Gastrocnemius medialis (tissue), 4 donors: ENCODE data around the gene ERICH3. TPM values are rescaled to one million over a fixed set of nuclear protein-coding genes. Genes with fewer than 3 reads are reported as not detected.

Source experiments
- ATAC-seq, 2 donors: fragments of 150-250 bp; one replicate each; pipeline ENCODE4 v1.9.1; 2016
- DNase-seq, 2 donors: peaks; one replicate each; pipeline ENCODE4 v3.0.0-alpha.2; 2019
- H3K27ac ChIP-seq, 4 donors: fragments of 200-600 bp; sonication (generic); 1 replicate in 1 of 4; 2 replicates in 3 of 4; pipeline ENCODE4 v1.5.1; 2016 to 2018; ENCODE audit warnings: mild to moderate bottlenecking in 2 of 4, moderate library complexity in 1 of 4
- H3K27me3 ChIP-seq, 3 donors: fragments of 200-600 bp; sonication (generic) in 2 of 3; 1 replicate in 1 of 3; 2 replicates in 2 of 3; pipeline versions ENCODE4 v1.5.1 to v1.6.0; 2016 to 2019; ENCODE audit warnings: mild to moderate bottlenecking in 1 of 3, moderate library complexity in 1 of 3
- H3K36me3 ChIP-seq, 2 donors: fragments of 200-600 bp; sonication (generic) in 1 of 2; one replicate each; pipeline ENCODE4 v1.5.1; 2017 to 2018
- H3K4me1 ChIP-seq, 2 donors: fragments of 200-600 bp; sonication (generic) in 1 of 2; one replicate each; pipeline ENCODE4 v1.5.1; 2016 to 2017; ENCODE audit warnings: mild to moderate bottlenecking in 2 of 2
- H3K4me3 ChIP-seq, 4 donors: fragments of 200-600 bp; sonication (generic) in 3 of 4; 1 replicate in 1 of 4; 2 replicates in 3 of 4; pipeline ENCODE4 v1.5.1; 2016 to 2019; ENCODE audit warnings: mild to moderate bottlenecking in 2 of 4
- H3K9me3 ChIP-seq, 3 donors: fragments of 200-600 bp; sonication (generic) in 2 of 3; 1 replicate in 1 of 3; 2 replicates in 2 of 3; pipeline ENCODE4 v1.5.1; 2016 to 2019
- CTCF ChIP-seq, 5 experiments: fragments of 450-650 bp in 3 of 5; fragments of 200-600 bp in 2 of 5; sonication (generic) in 2 of 5; IDR thresholded peaks in 4 of 5; conservative IDR thresholded peaks in 1 of 5; 1 replicate in 4 of 5; 2 replicates in 1 of 5; pipeline ENCODE4 v1.5.1; 2016 to 2019; ENCODE audit warnings: antibody characterized with exemption in 5 of 5, mild to moderate bottlenecking in 3 of 5, moderate library complexity in 3 of 5
- POLR2A ChIP-seq, 2 donors: fragments of 450-650 bp; IDR thresholded peaks; one replicate each; pipeline ENCODE4 v1.6.1; 2017; ENCODE audit warnings: antibody characterized with exemption in 2 of 2, mild to moderate bottlenecking in 2 of 2, moderate library complexity in 2 of 2
- in situ Hi-C, 4 donors: fragments of 200-750 bp; cut with MboI; loops; one replicate each; pipeline versions ENCODE4 v1.15.0 to v1.8.0; 2017; ENCODE audit warnings: low sequenced_read_pairs in 4 of 4
- intact Hi-C: fragments of 100-400 bp; cut with DNase I; formaldehyde crosslinking; loops from one replicate; pipeline ENCODE4 v1.15.1; 2023; ENCODE audit warnings: low total_unique reads
- total RNA-seq, 4 donors: library from RNA; depleted of rRNA; stranded (reverse); fragments of >200 nt; gene quantifications; one replicate each; pipeline versions ENCODE4 v1.1.0 to v1.2.3, GENCODE V29; 2016

The ERICH3 gene
- total RNA-seq, 4 donors from 2014 or later = not detected

DNA sequence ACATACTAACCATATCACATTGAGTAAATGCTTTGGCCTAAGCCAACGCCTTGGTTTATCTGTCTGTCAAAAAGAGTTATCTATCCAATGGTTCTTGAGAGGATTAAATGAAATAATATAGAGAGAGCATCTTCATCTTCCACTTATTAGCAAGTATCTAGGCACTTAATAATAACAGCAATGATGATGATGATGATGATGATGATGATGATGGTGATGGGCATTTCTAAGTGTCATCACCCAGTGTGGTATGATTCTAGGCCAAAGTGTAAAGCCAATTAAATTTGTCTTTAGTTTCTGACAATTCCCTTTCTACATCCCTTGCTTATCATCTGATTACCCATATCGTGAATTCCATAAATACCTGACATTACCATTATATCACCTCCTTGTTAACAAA is 95.5 kb downstream of the ERICH3 start:
- Histone ChIP-seq H3K4me1 (no peaks in the 10 kb centered on the region), H3K27me3 (no peaks in the 10 kb centered on the region), H3K9me3 (no peaks in the 10 kb centered on the region), H3K36me3 (no peaks in the 10 kb centered on the region), H3K4me3 (no peak overlapping the region), H3K27ac (no peak overlapping the region)
- TF ChIP-seq CTCF (IDR thresholded peaks at IDR 0.05 in 4 of 5, conservative IDR thresholded peaks at IDR 0.05 in 1 of 5) = no peak
- no peak for TF ChIP-seq POLR2A (IDR thresholded peaks at IDR 0.05)
- intact Hi-C loops = no loop called here
- no peak for ATAC-seq
- no peak for DNase-seq
- in situ Hi-C loops = no loop called here

GRCh38 chr1:74571891-74572290 is 101.7 kb downstream of the ERICH3 start:
- ATAC-seq (no peak), DNase-seq (no peak)
- H3K4me3 ChIP-seq = no peak overlapping the region
- no peaks in the 10 kb centered on the region for H3K36me3 ChIP-seq
- no peaks in the 10 kb centered on the region for H3K9me3 ChIP-seq
- intact Hi-C loops = no loop called here
- TF ChIP-seq POLR2A (IDR thresholded peaks at IDR 0.05) (no peak), CTCF (IDR thresholded peaks at IDR 0.05 in 4 of 5, conservative IDR thresholded peaks at IDR 0.05 in 1 of 5) (no peak)
- in situ Hi-C loops = no loop called here
- no peaks in the 10 kb centered on the region for H3K4me1 ChIP-seq
- no peak overlapping the region for H3K27ac ChIP-seq
- H3K27me3 ChIP-seq = no peaks in the 10 kb centered on the region

GRCh38 chr1:74571493-74571800 is 102.1 kb downstream of the ERICH3 start:
- Histone ChIP-seq H3K36me3 (no peaks in the 10 kb centered on the region), H3K4me3 (no peak overlapping the region), H3K9me3 (no peaks in the 10 kb centered on the region), H3K27ac (no peak overlapping the region), H3K27me3 (no peaks in the 10 kb centered on the region), H3K4me1 (no peaks in the 10 kb centered on the region)
- in situ Hi-C loops = no loop called here
- intact Hi-C loops = no loop called here
- TF ChIP-seq CTCF (IDR thresholded peaks at IDR 0.05 in 4 of 5, conservative IDR thresholded peaks at IDR 0.05 in 1 of 5) = no peak
- no peak for TF ChIP-seq POLR2A (IDR thresholded peaks at IDR 0.05)
- DNase-seq = no peak
- no peak for ATAC-seq

GRCh38 chr1:74570797-74571492 is 102.6 kb downstream of the ERICH3 start:
- no peak overlapping the region for H3K27ac ChIP-seq
- H3K4me1 ChIP-seq = no peaks in the 10 kb centered on the region
- in situ Hi-C loops (no loop called here), intact Hi-C loops (no loop called here)
- H3K27me3 ChIP-seq = no peaks in the 10 kb centered on the region
- DNase-seq = no peak
- no peak for ATAC-seq
- no peaks in the 10 kb centered on the region for H3K9me3 ChIP-seq
- no peak overlapping the region for H3K4me3 ChIP-seq
- TF ChIP-seq POLR2A (IDR thresholded peaks at IDR 0.05) (no peak), CTCF (IDR thresholded peaks at IDR 0.05 in 4 of 5, conservative IDR thresholded peaks at IDR 0.05 in 1 of 5) (no peak)
- H3K36me3 ChIP-seq = no peaks in the 10 kb centered on the region

- Histone ChIP-seq H3K36me3 (no peaks in the 10 kb centered on the region), H3K9me3 (no peaks in the 10 kb centered on the region), H3K27me3 (no peaks in the 10 kb centered on the region), H3K4me1 (no peaks in the 10 kb centered on the region), H3K4me3 (no peak overlapping the region), H3K27ac (no peak overlapping the region)
- DNase-seq = no peak
- in situ Hi-C loops = no loop called here
- ATAC-seq = no peak
- TF ChIP-seq POLR2A (IDR thresholded peaks at IDR 0.05) (no peak), CTCF (IDR thresholded peaks at IDR 0.05 in 4 of 5, conservative IDR thresholded peaks at IDR 0.05 in 1 of 5) (no peak)
- intact Hi-C loops = no loop called here
These were observed 123.7 kb downstream of the ERICH3 start for GRCh38 chr1:74549932-74550331.
